ENCODE results near the gene CACNA1B.
"Not testable (repeated sequence)": the region's sequence is repeated elsewhere in the genome, so short reads cannot be mapped to it uniquely, and the experiment has no call there.

The CACNA1B gene

DNA sequence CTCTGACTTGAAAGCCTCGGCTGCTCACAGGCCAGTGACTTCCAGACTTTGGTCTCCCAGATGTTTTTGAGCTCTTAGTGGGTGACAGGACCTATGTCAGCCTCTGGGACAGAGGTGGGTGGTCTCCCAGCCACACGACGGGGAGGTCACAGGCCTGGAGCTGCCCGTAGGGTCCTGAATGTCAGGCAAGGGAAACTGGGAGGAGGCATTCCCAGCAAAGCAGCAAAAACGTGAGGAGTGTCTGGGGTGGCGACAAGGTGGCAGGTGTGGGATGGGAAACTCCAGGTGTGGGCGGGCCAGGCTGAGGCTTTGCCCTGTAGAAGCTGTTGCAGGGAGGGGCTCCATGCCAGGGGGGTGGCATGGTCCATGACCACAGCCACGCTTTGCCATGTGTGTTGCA, 110.5 kb downstream of the CACNA1B start:
- no peak for DNase-seq

DNA sequence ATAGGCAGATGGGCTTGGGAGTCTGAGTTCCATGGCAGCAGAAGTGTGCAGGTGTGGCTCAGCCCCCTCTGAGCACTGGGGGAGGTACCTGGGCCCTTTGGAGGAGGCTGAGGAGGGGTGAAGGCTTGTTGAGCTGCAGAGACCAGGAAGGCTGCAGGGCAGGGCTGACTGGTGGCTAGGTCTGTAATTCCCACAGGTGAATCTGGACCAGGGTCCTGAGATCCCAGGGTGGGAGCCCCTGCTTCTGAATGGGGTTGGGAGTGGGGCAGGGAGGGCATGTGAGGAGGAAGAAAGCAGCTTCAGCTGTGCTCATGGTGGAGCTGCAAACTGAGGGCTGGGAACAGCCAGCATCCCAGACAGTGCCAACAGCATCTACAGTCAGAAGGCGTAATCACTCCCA, 111.1 kb downstream of the CACNA1B start:
- DNase-seq, result no peak

DNA sequence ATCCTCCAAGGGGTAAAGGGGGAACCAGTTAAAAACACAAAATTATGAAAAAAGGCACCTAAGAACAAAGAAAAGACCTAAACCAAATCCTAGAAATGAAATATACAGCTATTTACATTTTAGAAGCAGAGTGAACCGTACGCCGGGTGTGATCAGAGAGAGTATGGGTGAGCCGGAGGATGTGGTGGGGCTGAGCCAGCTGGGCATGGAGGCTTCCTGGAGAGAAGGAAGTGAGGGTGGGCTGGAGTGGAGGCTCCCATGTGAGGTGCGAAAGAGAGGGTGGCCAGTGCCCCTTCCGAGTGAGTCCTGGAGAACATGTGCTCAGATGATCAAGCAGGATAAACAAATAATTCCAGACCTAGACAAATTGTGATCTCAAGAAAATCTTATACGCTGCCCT, 111.6 kb downstream of the CACNA1B start:
- DNase-seq, result no peak

DNA sequence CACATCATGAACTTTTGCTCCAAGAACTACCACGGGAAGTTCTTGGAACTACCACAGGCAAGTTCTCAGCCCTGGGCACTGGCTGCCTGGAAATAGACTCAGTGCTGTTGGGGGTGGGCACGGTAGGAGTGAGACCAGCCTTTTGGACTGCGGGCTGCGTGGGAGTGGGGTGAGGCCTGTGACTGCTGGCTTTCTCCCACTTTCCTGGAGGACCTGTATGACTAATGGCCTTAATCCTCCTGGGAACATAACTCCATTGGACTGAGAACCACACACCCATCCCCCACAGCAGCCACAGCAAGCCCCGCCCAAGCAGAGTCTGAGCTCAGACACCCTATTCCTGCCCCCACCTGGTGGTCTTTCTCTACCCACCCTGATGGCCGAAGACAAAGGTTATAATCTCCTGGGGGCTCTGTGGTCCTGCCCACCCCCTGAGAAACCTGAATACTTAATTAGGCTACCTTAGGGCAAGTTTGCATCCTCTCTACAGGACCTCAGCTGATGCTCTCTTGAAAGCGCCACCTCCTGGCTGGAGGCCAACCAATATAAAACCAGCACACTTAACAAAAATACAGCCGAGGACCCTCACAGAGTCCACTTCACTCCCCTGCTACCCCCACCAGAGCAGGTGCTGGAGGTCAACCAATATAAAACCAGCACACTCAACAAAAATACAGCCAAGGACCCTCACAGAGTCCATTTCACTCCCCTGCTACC, 112.6 kb downstream of the CACNA1B start:
- DNase-seq, result no peak

DNA sequence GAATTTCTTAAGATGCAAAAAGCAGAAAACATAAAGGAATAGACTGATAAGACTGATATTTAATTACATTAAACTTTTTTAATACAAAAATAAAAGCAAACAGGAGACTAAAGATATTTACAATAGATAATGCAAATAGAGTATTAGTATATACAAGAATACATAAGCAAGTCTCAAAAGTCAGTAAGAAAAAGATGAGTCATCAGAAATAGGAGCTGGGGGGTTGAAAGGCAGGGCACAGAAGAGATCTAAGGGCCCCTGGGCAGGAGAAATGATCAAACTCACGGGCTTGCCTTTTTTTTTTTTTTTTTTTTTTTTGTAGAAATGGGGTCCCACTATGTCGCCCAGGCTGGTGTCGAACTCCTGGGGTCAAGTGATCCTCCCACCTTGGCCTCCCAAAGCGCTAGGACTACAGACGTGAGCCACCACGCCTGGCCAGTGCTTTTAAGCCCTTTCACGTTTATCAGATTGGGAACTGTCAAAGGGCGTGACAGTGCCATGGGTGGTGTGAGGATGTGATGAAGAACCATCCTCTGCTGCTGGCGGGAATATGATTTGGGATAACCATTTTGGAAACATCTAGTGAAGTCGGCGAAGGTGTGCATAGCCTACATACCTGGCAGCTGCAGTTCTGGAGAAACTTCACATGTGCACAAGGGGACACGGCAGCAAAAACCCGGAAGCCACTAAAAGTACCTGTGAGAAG, 126.1 kb downstream of the CACNA1B start:
- DNase-seq, result no peak

DNA sequence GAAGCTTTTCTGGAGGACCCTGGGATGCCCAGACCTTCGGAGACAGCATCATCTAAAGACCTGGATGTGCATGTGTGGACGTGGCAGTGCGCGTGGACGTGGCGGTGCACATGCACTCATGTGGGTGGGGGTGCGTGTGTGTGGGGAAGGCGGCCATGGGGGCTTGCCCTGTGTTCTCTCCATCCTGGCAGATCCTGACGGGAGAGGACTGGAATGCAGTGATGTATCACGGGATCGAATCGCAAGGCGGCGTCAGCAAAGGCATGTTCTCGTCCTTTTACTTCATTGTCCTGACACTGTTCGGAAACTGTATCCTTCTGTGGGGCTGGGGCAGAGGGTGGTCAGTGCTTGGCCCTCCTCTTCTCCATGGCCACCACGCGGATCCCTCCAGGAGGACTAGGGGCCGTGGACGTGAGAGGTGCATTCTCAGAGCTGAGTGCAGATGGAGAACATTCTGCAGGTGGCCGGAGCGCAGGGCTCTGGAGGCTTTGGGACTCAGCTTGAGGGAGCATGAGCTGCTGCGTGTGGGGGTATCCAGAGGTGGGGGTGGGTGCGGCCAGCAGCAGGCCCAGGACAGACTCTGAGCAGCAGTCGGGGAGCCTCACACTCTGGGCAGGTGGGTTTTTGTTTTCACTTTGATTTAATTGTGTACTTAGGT, 129.1 kb downstream of the CACNA1B start:
- no peak for DNase-seq

DNA sequence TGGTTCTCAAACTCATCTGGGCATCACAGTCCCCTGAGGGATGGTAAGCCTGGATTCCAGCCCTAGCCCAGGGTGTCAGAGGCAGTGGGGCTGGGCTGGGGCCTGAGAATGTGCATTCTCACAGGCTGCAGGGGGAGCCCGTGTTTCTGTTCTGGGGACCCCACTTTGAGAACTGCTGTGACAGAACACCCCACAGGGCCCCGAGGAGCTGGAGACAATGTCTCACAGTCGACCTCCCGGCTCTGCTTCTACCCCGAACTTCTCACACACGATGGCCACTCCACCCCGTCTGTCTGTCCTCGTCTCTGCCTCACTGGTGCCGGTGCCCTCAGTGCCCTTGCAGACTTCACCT, 130.0 kb downstream of the CACNA1B start:
- DNase-seq, result no peak

DNA sequence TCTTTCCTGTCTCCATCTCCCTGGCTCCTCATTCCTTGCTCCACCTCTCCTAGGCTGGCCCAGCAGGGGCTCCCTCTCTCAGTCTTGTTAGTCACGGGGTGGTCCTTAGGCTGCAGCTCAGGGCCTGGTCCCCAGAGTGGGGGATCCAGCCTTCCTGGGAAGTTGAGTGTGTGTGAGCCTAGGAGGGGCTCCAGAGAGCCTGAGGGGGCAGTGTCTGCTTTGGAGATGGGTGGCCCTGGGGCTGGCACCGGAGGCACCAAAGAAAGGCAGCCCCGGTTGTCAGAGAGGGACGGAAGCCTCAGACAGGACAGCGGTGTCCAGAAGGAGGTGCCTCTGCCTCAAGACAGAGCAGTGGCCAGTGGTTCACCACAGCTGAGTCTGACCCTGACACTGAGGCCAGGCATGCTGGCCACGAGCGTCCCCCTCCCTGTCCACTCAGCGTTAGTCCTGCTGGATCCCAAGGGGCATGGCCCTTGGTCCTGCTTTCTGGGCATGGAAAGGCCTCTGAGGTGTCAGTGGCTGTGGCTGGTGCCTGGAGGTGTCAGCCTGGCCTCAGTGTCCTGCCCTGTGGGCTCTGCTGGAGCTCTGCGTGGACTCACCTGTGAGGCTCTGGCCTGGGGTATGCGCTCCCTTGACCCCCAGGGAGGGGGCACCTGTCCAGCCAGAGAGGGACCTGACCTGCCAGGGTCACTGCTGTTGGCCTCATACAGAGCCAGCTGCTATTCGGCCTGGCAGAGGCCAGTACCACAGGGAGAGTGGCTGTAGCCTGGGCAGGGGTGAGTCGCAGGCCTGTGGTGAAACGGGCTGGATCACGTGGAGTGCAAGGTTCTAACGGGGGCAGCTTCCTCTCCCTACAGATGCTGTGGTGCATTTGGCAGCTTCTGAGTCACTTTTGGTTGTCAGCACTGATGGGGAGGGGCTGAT, 130.6 kb downstream of the CACNA1B start:
- DNase-seq, result no peak

DNA sequence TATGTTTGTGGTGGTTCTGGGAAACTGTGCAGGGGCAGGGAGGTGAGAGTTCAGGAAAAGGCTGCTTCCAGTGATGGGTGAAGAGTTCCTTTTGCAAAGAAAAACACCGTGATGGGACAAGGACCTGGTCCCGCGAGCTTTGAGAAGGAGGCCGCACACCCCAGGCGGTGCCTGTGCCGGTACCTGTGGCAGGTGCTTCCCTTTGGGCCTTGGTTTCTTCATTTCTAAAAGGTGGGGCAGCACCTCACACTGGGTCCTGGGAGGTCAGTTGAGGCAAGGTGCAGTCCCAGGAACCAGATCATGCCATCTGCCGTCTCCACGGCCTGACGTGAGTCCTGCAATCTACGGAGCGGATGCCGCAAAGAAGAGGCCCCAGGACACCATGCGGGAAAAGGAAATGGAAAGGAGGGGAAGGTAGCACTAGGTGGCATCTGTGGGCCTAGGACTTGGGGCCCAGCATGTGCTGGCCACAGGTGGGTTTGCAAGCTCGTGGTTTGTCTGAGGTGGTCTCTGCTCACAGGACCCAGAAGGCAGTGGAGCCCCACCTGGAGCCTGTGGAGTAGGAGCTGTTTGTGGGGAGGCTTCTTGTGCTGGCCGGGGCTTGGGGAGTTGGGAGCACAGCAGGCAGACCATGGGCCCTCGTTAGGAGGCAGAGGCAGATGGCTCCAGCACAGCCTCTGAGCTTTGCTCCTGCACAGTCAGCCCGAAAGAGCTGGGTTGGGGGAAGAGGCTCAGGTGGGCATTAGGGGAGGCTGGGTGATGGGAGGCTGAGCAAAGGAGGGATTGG, 131.6 kb downstream of the CACNA1B start:
- peak; percentile 35 for DNase-seq

DNA sequence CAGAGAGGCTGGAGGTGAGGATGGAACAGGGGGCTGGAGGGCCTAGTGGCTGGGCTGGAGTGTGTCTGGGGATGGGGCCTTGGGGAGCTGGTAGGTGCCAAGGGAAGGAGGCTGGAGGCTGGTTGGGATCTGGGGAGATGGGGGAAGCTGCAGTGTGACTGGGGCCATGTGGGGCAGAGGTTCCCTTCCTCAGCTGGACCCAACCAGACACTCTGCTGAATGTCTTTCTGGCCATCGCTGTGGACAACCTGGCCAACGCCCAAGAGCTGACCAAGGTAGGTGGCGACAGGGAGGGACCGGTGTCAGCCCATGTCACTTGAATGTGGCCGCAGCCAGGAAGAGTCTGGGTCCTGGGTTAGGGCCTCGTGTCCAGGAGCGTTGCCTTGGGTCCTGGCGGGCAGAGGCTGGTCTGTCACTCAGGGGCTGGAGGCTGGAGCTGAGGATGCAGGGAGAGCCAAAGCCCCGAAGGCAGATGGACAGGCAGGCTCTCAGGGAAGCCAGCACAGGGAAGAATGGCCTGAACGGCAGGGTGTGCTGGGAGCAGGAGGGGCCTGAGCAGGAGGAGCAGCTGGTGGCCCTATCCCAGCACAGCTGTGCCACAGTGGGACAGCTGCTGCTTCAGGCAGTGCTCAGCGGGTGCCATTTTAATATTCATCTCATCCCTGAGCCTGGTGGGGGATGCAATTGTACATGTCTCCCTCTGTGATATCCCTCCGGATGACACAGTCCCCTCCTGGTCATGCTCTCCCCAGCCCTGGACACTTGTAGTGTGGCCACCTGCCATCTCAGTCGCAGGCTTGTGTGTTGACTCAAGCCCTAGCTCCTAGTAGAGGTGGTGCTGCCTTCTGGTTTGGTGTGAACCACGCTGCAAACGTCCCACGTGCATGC, 132.5 kb downstream of the CACNA1B start:
- DNase-seq, result peak; percentile 94

DNA sequence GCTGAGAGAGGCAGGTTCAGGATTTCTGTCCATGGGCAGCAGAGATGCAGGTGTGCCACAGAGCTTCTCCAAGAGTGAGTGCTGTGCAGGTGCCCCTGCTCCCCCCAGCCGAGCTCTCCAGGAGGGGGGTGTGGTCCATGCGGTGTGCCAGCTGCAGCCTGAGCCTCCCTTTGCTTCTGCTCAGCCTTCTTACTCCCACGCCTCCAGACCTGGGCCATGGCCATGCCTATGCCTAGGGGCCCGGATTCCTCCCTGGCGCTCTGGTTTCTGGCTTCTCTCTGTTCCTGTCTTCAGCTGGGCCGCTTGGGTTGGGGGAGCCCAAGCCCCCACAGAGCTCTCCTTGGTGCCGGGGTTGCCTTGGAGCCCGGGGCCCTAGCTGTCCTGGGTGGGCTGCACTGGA, 133.3 kb downstream of the CACNA1B start:
- peak; percentile 63 for DNase-seq

DNA sequence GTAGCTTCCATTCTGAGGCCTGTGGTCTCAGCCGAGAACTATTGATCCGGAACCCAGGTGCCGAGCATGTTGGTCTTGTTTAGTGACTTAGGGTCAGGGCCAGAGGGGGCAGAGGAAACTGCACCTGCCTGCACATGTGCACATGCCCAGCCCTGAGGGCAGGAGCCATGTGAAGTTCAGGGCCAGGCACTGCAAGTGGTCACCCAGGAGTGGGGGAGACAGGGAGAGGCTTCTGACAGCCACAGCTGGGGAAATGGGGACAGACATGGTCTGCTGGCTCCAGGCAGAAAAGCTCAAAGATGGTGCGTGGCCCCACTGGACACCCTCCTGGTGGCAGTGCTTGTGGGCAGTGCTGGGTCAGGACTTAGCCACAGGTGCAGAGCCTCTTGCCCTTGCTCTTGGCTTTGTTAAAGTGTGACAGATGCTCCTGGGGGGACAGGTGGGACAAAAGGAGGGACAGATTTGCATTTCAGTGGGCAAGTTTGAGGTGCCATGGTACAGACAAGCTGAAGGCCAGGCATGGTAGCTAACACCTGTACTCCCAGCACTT, 134.4 kb downstream of the CACNA1B start:
- no peak for DNase-seq

DNA sequence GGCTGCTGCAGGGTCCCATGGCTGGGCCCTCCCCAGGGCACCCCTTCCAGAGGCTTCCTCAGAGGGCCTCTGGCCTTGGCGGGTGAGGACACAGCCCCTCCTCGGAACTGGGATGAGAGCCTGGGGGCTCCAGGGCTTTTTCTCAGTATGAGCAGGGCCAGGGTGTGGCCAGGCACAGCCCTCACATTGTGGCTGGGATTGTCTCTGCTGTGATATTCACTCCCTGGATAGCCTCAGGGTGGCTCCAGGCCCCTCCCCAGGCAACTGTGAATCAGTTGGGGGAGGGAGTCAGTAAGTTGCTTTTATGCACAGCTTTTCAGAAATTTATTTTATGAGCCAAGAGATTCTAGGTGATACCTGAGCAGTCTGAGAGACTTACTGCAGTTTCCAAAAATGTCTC, 135.7 kb downstream of the CACNA1B start:
- DNase-seq, result peak; percentile 44

DNA sequence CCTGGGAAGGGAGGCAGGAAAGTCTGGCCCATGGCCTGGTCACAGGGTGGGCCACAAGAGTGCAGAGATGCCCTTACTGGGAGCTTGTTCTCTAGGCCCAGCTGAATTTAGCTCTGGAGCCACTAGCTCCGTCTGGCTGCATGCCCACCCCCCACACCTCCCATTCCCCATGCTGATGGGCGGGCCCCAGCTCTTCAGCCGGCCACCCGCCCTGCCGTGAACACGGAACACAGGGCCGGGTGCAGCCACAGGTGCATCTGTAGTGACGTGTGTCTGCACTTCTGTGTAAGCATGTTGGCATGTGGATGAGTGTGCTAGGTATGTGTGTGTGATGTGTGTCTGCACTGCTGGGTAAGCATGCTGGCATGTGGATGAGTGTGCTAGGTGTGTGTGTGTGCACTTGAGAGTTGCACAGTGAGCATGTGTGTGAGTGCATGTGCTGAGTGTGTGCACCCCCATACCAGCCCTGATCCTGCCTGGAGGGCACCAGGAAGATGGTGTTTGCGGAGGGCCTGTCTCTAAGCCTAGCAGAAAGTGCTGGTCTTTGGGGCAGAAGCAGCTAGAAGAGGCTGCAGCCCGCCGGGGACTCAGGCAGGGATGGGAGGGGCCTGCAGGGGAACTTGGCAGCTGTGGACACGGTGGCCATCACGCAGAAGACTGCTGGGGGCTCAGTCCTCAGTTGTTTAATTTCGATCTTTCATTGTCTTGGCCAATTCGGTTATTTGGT, 136.4 kb downstream of the CACNA1B start:
- DNase-seq, result no peak

DNA sequence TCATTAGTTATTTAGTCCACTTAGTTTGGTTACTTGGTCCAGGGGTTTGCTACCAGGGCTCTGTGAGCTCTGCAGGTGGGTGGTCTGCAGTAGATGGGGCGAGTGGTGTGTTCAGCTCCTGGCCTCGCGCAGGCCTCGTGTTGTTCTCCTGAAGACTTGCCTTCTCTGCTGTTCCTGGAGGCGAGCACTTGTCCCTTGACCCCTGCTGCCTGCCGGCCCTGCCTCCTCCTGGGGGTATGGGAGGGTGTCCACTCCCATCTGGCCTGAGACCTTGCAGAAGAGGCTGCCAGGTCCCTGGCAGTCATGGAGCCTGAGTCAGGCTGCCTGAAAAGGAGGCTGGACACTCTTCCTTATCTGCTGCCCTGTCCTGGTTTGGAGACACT, 137.0 kb downstream of the CACNA1B start:
- DNase-seq, result no peak

DNA sequence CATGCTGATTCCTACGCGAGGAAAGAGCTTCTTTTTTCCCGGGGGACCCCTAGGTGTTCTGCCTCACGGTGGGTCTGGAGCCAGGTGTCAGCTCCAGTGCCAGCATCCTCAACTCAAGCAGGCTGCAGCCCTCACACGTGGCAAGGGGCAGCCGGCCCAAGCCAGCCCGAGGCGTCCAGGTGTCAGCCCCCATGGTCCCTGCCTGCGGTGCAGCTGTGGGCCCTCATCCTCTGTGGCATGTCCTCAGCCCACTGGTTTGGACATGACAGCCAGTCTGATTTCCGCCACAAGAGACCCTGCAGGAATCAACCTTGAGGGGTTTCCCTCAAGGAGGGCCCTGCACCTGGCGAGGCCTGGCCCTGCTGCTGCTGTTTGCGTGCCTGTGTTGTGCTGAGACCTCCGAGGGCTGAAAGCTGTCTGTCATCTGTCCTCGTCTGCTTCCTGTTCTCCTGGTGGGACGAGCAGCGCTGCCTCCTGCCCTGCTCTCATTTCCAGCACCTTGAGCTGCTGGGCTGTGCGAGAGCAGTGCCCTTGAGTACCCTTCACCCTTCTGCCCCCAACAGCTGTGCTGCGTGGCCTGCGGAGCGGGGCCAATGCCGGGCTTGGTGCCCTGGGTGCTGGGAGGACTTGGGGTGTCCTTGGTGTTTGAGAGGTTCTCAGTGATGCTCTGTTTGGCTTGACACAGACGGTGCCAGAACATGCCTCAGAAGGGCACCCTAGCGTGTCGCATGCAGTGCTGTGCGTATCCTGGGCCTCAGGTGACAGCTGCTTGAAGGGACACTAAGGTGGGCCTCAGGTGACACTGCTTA, 137.6 kb downstream of the CACNA1B start:
- no peak for DNase-seq

DNA sequence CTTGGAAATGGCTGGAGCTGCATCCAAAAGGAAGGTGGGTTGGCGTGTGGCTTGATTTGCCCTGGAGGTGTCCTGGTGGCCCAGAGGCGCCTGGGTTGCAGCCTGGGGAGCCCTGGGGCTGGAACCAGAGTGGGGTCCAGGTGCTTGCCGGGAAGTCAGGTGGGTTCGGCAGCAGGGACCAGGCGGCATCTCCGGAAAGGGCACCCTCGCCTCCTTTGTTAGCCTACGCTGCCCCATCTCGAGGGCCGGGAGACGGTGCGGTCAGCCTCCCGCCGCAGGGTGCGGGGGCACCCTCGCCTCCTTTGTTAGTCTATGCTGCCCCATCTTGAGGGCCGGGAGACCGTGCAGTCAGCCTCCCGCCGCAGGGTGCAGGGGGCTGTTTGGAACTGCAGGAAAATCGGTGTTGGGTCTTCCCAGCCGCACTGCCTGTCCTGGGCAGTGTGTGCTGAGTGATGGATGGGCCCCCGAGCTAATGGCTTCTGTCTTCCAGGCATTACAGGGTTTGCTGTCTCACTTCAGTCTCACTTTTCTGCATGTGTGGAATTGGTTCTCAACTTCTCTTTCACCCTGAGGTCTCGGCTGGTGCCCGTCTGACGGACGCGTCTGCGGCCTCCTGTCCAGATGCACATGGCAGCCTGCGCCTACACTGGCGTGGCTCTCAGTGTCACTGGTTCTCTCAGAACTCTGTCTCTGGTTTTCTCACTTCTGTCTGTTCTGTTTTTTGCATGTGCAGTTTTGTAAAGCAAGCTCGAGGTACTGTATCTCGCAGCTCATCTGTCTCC, 139.0 kb downstream of the CACNA1B start:
- DNase-seq, result no peak

DNA sequence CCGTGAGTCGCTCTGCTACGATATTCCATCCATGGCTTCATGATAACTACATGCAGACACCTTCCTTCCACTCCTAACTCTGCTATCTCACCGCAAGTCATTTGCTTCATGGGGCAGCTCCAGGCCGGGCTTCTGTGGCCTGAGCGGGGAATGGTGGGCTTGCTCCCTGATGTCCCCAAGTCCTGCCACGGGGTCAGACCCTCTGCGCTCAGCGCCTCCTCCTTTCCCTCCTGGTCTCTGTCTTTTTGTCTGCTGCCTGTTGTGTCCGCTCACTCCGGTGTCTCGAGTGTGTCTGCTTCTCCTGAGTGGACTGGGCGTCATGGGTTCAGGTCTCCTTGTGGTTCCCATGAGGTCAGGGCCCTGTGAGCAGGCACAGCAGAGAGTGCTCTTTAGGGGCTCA, 139.6 kb downstream of the CACNA1B start:
- no peak for DNase-seq

DNA sequence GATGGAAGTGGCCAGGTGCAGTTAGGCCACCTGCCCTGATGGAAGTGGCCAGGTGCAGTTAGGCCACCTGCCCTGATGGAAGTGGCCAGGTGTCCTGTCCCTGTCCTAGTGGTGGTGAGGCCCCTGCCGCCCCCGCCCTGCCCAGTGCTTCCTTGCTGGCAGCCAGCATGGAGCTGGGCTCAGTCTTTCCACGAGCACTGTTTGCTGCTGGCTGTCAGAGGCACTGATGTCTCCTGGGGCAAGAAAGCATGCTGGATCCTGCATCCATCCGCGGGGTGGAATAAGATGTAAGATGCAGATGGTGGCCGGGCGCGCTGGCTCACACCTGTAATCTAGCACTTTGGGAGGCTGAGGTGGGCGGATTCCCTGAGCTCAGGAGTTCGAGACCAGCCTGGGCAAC, 141.9 kb downstream of the CACNA1B start:
- DNase-seq, result not testable (repeated sequence)

Data from NCI-H69 (cell line).